NCI-H1092 (cell line): ENCODE measurements around the gene MRPL18.

Experiments
- DNase-seq: peaks from one replicate; lab custom pipeline; 2025; lab: John Stamatoyannopoulos, UW

Gene MRPL18

GRCh38 chr6:159844737-159845645 lies 54.7 kb downstream of the MRPL18 start:
- no peak for DNase-seq
